Neutrophil (primary cell): ENCODE results near the gene VWA5B1.

Source experiments
- H3K27ac ChIP-seq: fragments of 200-600 bp; sonication (generic); 2 replicates; pipeline ENCODE4 v1.5.1; 2016; ENCODE audit warnings: mild to moderate bottlenecking, moderate library complexity
- H3K27me3 ChIP-seq: fragments of 200-600 bp; sonication (generic); 2 replicates; pipeline ENCODE4 v1.6.0; 2016; ENCODE audit warnings: mild to moderate bottlenecking
- H3K36me3 ChIP-seq: fragments of 200-600 bp; sonication (generic); 2 replicates; pipeline ENCODE4 v1.5.1; 2017
- H3K4me1 ChIP-seq, 2 experiments: fragments of 200-600 bp in 1 of 2; sonication (generic) in 1 of 2; 1 replicate in 1 of 2; 2 replicates in 1 of 2; pipeline versions ENCODE4 v1.5.1 to v1.6.1; 2013 to 2016; ENCODE audit warnings: low read depth in 1 of 2, low read length in 1 of 2, mild to moderate bottlenecking in 1 of 2, moderate library complexity in 1 of 2; ENCODE audit not compliant: control insufficient read depth in 1 of 2, insufficient read depth in 1 of 2
- H3K4me3 ChIP-seq, 2 experiments: fragments of 200-600 bp in 1 of 2; sonication (generic) in 1 of 2; 1 replicate in 1 of 2; 2 replicates in 1 of 2; pipeline ENCODE4 v1.5.1; 2013 to 2016; ENCODE audit warnings: low read depth in 1 of 2, low read length in 1 of 2, mild to moderate bottlenecking in 1 of 2, moderate library complexity in 1 of 2
- H3K9me3 ChIP-seq: fragments of 200-600 bp; sonication (generic); 2 replicates; pipeline ENCODE4 v1.5.1; 2016
- CTCF ChIP-seq: fragments of 200-600 bp; sonication (generic); IDR thresholded peaks from 2 replicates; pipeline ENCODE4 v1.5.1; 2016; ENCODE audit warnings: antibody characterized with exemption

The VWA5B1 gene

GRCh38 chr1:20370698-20371097 is 80.0 kb downstream of the VWA5B1 start:
- no peak overlapping the region for H3K27ac ChIP-seq
- no peaks in the 10 kb centered on the region for H3K4me1 ChIP-seq
- H3K9me3 ChIP-seq: no peaks in the 10 kb centered on the region
- H3K4me3 ChIP-seq: no peak overlapping the region
- H3K27me3 ChIP-seq: peaks cover 87% of the 10 kb centered on the region
- no peak for TF ChIP-seq CTCF
- H3K36me3 ChIP-seq: no peaks in the 10 kb centered on the region

- Histone ChIP-seq H3K27me3 (peaks cover 84% of the 10 kb centered on the region), H3K9me3 (no peaks in the 10 kb centered on the region), H3K4me1 (no peaks in the 10 kb centered on the region), H3K36me3 (no peaks in the 10 kb centered on the region), H3K4me3 (no peak overlapping the region), H3K27ac (no peak overlapping the region)
- no peak for TF ChIP-seq CTCF
Observed at GRCh38 chr1:20371411-20371810, 80.7 kb downstream of the VWA5B1 start.

- no peak overlapping the region for H3K27ac ChIP-seq
- no peaks in the 10 kb centered on the region for H3K9me3 ChIP-seq
- no peaks in the 10 kb centered on the region for H3K4me1 ChIP-seq
- H3K27me3 ChIP-seq: peaks cover 82% of the 10 kb centered on the region
- no peaks in the 10 kb centered on the region for H3K36me3 ChIP-seq
- H3K4me3 ChIP-seq: no peak overlapping the region
- no peak for TF ChIP-seq CTCF
Observed at GRCh38 chr1:20371883-20372282, 81.2 kb downstream of the VWA5B1 start.

- no peak for TF ChIP-seq CTCF
- no peaks in the 10 kb centered on the region for H3K36me3 ChIP-seq
Observed at GRCh38 chr1:20372676-20373075, 82.0 kb downstream of the VWA5B1 start.

GRCh38 chr1:20373286-20373685 is 82.6 kb downstream of the VWA5B1 start:
- H3K4me1 ChIP-seq: no peaks in the 10 kb centered on the region
- peaks cover 68% of the 10 kb centered on the region for H3K27me3 ChIP-seq
- no peak for TF ChIP-seq CTCF

More at GRCh38 chr1:20372676-20373075, 82.0 kb downstream of the VWA5B1 start:
- Histone ChIP-seq H3K4me1 (no peaks in the 10 kb centered on the region), H3K4me3 (no peak overlapping the region), H3K27ac (no peak overlapping the region), H3K27me3 (peaks cover 74% of the 10 kb centered on the region), H3K9me3 (no peaks in the 10 kb centered on the region)

GRCh38 chr1:20373764-20374163 is 83.1 kb downstream of the VWA5B1 start:
- Histone ChIP-seq H3K27ac (no peak overlapping the region), H3K9me3 (no peaks in the 10 kb centered on the region), H3K4me1 (no peaks in the 10 kb centered on the region), H3K4me3 (no peak overlapping the region), H3K36me3 (no peaks in the 10 kb centered on the region), H3K27me3 (peaks cover 63% of the 10 kb centered on the region)
- no peak for TF ChIP-seq CTCF

More at GRCh38 chr1:20373286-20373685, 82.6 kb downstream of the VWA5B1 start:
- Histone ChIP-seq H3K9me3 (no peaks in the 10 kb centered on the region), H3K4me3 (no peak overlapping the region), H3K27ac (no peak overlapping the region), H3K36me3 (no peaks in the 10 kb centered on the region)
